GM10266 (cell line): Measurements from ENCODE around the gene QKI.

Experiments
- DNase-seq: peaks from one replicate; pipeline ENCODE4 v3.0.0; 2012; ENCODE audit errors: extremely low spot score
- TF ChIP-seq, protein P1 (sequence below): IDR thresholded peaks from 2 replicates; pipeline ENCODE4 v1.5.1; 2012; ENCODE audit warnings: mild to moderate bottlenecking, low read depth; ENCODE audit not compliant: control insufficient read depth, insufficient read depth; ENCODE audit errors: missing control alignments

QKI gene

DNA sequence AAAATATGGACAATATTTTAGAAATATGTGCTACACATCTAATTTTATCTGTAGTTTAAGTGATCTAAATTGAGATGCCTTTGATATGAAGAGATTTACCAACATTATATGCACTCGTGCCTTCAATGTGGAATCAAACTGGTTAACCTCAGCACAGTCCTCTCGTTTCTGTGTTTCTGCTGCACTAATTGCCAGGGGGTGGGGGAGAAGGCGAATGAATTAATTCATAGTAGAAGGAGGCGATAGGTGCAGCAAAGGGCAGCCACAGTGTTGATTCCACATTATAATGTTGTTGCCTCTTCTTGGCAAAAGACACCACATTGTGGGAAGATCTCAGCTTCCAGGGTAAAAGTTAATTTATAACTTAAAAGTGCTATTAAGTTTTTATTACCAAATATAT lies 161.6 kb downstream of the QKI start:
- DNase-seq = no peak

DNA sequence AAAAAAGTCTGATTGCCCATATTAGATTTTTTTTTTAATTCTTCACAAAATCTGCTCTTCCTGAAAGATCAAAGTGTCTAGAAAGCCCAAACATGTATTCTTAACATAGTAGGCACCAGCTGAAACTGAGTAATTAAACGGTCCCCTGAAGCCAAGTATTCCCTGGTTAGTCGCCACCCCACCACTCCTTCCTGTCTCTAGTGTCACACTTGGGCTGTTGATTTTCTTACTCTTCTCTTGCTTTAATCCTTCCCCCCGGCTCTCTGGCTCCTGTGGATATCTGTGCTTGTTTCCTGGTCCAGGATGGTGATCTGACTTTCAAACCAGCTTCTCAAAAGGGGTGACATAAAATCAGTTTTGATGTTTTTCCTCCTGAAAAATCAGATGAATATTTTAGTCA lies 162.9 kb downstream of the QKI start:
- no peak for DNase-seq
- TF ChIP-seq, protein P1, sequence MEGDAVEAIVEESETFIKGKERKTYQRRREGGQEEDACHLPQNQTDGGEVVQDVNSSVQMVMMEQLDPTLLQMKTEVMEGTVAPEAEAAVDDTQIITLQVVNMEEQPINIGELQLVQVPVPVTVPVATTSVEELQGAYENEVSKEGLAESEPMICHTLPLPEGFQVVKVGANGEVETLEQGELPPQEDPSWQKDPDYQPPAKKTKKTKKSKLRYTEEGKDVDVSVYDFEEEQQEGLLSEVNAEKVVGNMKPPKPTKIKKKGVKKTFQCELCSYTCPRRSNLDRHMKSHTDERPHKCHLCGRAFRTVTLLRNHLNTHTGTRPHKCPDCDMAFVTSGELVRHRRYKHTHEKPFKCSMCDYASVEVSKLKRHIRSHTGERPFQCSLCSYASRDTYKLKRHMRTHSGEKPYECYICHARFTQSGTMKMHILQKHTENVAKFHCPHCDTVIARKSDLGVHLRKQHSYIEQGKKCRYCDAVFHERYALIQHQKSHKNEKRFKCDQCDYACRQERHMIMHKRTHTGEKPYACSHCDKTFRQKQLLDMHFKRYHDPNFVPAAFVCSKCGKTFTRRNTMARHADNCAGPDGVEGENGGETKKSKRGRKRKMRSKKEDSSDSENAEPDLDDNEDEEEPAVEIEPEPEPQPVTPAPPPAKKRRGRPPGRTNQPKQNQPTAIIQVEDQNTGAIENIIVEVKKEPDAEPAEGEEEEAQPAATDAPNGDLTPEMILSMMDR = no peak

More for the DNA sequence above, 161.6 kb downstream of the QKI start:
- TF ChIP-seq, protein P1 = no peak

DNA sequence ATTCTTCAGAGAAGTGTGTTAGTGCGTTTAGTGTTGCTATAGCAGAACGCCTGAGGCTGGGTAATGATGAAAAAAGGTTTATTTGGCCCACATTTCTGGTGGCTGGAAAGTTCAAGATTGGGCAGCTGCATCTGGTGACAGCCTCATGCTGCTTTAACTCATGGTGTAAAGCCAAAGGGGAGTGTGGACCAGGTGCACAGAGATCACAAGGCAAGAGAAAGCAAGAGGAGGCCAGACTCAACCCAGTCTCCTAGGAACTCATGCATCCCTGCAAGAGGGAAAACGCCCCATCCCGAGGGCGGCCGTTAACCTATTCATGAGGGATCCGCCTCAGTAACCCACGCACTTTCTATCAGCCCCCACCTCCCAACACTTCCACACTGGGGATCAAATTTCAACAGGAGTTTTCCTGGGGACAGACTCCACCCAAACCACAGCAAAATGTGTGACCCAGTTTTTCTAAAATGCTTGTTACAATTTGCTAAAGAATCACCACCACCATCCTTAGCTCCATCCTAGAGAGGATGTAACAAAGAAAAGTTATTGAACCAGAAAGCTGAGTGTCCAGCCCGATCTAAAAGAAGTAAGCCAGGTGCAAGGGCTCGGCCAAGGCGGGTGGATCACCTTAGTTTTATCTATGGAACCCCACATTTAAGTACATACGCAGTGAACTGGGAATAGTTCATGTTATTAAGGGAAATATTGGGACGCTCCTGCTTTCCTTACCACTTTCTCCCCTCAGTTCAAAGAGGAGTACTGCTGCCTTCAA lies 164.8 kb downstream of the QKI start:
- TF ChIP-seq, protein P1 = no peak
- no peak for DNase-seq

DNA sequence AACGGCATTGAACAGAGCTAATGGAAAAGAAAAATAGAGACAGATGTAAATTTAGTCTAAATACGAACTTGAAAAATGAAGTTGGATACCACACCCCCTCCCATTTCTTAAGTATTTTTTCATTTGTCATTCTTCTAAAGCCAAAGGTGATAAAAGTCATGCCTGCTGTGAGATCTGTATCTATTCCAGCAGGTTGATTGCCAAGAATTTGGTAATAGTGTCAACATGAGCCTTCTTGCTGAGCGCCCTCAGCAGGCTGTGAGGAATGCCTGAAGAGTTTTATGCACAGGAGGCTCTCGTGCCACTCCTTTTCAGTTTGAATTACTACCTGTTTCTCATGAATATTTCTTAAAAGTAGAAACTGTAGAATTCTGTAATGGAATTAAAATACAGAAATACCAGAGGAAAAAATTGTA lies 165.4 kb downstream of the QKI start:
- no peak for DNase-seq
- TF ChIP-seq, protein P1 = no peak

DNA sequence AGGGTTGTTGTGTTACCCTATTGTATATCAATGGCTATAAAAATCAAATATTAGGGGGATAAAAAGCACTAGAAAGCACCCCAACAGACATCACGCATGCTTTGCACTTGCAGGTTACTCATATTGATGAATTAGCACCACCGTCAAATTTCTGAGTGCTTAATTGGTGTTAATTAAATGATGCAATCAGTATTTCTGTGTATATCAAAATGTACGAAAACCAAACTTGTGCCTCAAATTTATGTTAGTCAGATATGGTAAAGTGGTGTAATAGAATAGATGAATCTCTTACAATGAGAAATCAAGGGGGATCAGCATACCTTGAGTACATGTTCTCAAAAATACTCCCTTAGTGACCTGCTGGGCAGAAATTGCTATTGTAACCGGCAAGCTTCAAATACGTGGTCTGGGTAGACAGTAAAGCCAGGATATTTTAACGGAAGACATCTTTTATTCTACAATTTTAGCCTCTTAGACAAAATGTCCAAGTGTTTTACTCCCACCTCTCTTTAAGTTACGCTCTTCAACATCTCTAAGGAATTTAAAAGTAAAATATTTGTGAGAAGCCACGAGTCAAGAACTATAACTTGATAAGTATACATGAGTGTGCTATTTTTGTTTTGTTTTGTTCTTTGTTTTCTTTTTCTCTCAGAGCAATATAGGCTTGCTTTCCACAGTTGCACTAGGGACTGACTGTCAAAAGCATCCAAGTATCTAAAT lies 166.0 kb downstream of the QKI start:
- TF ChIP-seq, protein P1 = no peak
- no peak for DNase-seq

DNA sequence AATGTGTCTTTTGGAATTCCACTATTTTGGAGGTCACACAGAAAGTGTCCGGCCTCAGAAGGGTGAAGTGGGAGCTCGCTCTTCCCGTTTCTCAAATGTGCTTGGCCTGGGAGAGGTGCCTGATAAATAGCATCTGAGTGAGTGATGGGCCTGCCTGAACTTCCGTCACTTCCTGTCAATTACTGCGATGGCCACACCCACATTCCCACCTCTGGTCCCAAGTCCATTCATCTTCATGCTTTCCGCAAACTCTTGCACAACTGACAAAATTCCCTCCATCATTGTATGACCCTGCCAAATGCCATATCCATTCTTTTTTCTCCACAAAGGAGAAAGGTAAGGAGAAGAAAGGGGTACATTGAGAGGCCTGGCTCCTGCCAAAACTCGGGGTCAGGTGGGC lies 169.0 kb downstream of the QKI start:
- TF ChIP-seq, protein P1 = no peak
- DNase-seq = no peak

DNA sequence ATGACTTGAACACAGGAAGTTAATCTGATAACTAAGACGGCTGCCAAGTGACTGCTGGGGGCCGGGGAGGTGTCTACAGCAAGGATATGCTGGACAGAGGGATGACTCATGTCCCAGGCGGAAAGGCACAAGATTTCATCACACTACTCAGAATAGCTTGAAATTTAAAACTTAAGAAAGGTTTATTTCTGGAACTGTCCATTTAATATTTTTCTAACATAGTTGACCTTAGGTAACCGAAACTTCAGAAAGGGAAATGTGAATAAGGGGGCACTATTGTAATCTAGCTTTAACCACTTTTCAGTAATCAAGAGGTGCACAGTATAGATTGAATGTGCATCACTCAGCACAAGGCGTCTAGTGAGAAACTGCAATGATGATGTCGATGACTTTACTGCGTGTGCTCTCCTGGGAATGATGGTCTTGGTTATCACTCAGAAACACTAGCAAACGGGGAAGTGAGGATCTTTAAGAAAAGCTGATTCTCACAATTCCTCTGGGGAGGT lies 171.5 kb downstream of the QKI start:
- TF ChIP-seq, protein P1 = no peak
- no peak for DNase-seq
